Mesothelial cell of epicardium (in vitro differentiated cells): ENCODE results near the gene ATP8B1. TPM values are rescaled to one million over a fixed set of nuclear protein-coding genes. Genes with fewer than 3 reads are reported as not detected.

Experiments used
- DNase-seq, 2 experiments: peaks; one replicate each; pipeline ENCODE4 v3.0.0; 2021; ENCODE audit warnings: low spot score in 2 of 2; ENCODE audit not compliant: unreplicated experiment in 2 of 2
- H3K27ac Mint-ChIP-seq: 2 replicates; pipeline ENCODE4 v1.8.0; 2021; ENCODE audit warnings: mixed read lengths
- H3K27me3 Mint-ChIP-seq: 2 replicates; pipeline ENCODE4 v1.8.0; 2021; ENCODE audit warnings: low read depth, mixed read lengths
- H3K36me3 Mint-ChIP-seq: 2 replicates; pipeline ENCODE4 v1.8.0; 2021; ENCODE audit warnings: mixed read lengths
- H3K4me1 Mint-ChIP-seq: 2 replicates; pipeline ENCODE4 v1.8.0; 2021; ENCODE audit warnings: mixed read lengths
- H3K4me3 Mint-ChIP-seq: 2 replicates; pipeline ENCODE4 v1.8.0; 2021; ENCODE audit warnings: mild to moderate bottlenecking, moderate library complexity, mixed read lengths
- H3K9me3 Mint-ChIP-seq: 2 replicates; pipeline ENCODE4 v1.8.0; 2021; ENCODE audit warnings: mixed read lengths
- CTCF ChIP-seq: fragments of 200-600 bp; sonication (generic); IDR thresholded peaks from one replicate; pipeline ENCODE4 v1.5.0; 2021; ENCODE audit warnings: antibody characterized with exemption; ENCODE audit not compliant: unreplicated experiment
- total RNA-seq: library from RNA; stranded (reverse); gene quantifications from 3 replicates; pipeline ENCODE4 v1.2.1, GENCODE V29; 2021

The ATP8B1 gene
- total RNA-seq, 1 donor from 2014 or later: 14.1 TPM

- no peak for TF ChIP-seq CTCF
- Mint-ChIP-seq H3K27ac (peak overlapping the region; percentile 89), H3K27me3 (no peaks in the 10 kb centered on the region), H3K4me1 (peaks cover 53% of the 10 kb centered on the region), H3K4me3 (no peak overlapping the region), H3K36me3 (no peaks in the 10 kb centered on the region), H3K9me3 (no peaks in the 10 kb centered on the region)
- DNase-seq: no peak
Observed at GRCh38 chr18:57780318-57780705, 22.8 kb downstream of the ATP8B1 start.

- DNase-seq: no peak
- no peaks in the 10 kb centered on the region for H3K36me3 Mint-ChIP-seq
- peak overlapping the region; percentile 47 for H3K27ac Mint-ChIP-seq
- peaks cover 49% of the 10 kb centered on the region for H3K4me1 Mint-ChIP-seq
- H3K9me3 Mint-ChIP-seq: no peaks in the 10 kb centered on the region
- no peak for TF ChIP-seq CTCF
- H3K27me3 Mint-ChIP-seq: no peaks in the 10 kb centered on the region
- H3K4me3 Mint-ChIP-seq: no peak overlapping the region
Observed at GRCh38 chr18:57776767-57777166, 26.3 kb downstream of the ATP8B1 start.

- H3K4me1 Mint-ChIP-seq: peaks cover 53% of the 10 kb centered on the region
Observed at GRCh38 chr18:57776354-57776753, 26.8 kb downstream of the ATP8B1 start.

GRCh38 chr18:57775937-57776336 lies 27.2 kb downstream of the ATP8B1 start:
- H3K4me1 Mint-ChIP-seq: peaks cover 55% of the 10 kb centered on the region
- H3K4me3 Mint-ChIP-seq: no peak overlapping the region
- H3K9me3 Mint-ChIP-seq: no peaks in the 10 kb centered on the region
- DNase-seq: no peak
- H3K27ac Mint-ChIP-seq: peak overlapping the region; percentile 73
- no peaks in the 10 kb centered on the region for H3K36me3 Mint-ChIP-seq
- H3K27me3 Mint-ChIP-seq: no peaks in the 10 kb centered on the region
- no peak for TF ChIP-seq CTCF

More at GRCh38 chr18:57776354-57776753, 26.8 kb downstream of the ATP8B1 start:
- H3K27ac Mint-ChIP-seq: peak overlapping the region; percentile 73
- no peaks in the 10 kb centered on the region for H3K36me3 Mint-ChIP-seq
- DNase-seq: no peak
- H3K4me3 Mint-ChIP-seq: no peak overlapping the region
- no peak for TF ChIP-seq CTCF
- no peaks in the 10 kb centered on the region for H3K27me3 Mint-ChIP-seq
- no peaks in the 10 kb centered on the region for H3K9me3 Mint-ChIP-seq

- Mint-ChIP-seq H3K27ac (peak overlapping the region; percentile 90), H3K27me3 (no peaks in the 10 kb centered on the region), H3K4me3 (no peak overlapping the region), H3K9me3 (no peaks in the 10 kb centered on the region), H3K36me3 (no peaks in the 10 kb centered on the region), H3K4me1 (peaks cover 51% of the 10 kb centered on the region)
- DNase-seq: no peak
- TF ChIP-seq CTCF: no peak
Observed at GRCh38 chr18:57772387-57772799, 30.7 kb downstream of the ATP8B1 start.

GRCh38 chr18:57771626-57772025 lies 31.5 kb downstream of the ATP8B1 start:
- Mint-ChIP-seq H3K4me1 (peaks cover 51% of the 10 kb centered on the region), H3K27me3 (no peaks in the 10 kb centered on the region), H3K9me3 (no peaks in the 10 kb centered on the region), H3K27ac (peak overlapping the region; percentile 90), H3K4me3 (no peak overlapping the region), H3K36me3 (no peaks in the 10 kb centered on the region)
- TF ChIP-seq CTCF: no peak
- no peak for DNase-seq
